ENCODE data around the gene SYCP2L.

Gene SYCP2L

DNA sequence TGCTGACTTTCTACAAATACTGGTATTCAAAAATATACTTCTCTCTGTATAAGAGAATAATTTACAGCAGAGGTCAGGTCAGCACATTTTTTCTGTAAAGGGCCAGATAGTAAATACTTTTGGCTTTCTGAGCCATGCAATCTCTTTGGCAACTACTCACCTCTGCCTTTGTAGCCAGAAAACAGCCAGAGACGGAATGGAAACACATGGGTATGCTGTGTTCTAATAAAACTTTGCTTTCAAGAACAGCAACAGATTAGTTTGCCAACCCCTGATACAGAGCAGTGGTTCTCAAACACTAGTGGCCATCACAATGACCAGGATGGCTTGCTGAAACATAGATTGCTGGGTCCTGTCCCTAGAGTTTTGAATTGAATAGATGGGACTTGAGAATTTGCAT is 46.3 kb downstream of the SYCP2L start:
- DNase-seq (ENCODE audit: insufficient read length), result no peak
- FAIRE-seq, result no peak
- TF ChIP-seq TAF1 (IDR thresholded peaks at IDR 0.05; ENCODE audit: borderline replicate concordance, low read depth, low read length), result no peak
- no peak for TF ChIP-seq POLR2A (IDR thresholded peaks at IDR 0.05; ENCODE audit: low read depth, low read length)
- no peak for TF ChIP-seq POLR2AphosphoS5 (IDR thresholded peaks at IDR 0.05; ENCODE audit: low read depth, low read length)

DNA sequence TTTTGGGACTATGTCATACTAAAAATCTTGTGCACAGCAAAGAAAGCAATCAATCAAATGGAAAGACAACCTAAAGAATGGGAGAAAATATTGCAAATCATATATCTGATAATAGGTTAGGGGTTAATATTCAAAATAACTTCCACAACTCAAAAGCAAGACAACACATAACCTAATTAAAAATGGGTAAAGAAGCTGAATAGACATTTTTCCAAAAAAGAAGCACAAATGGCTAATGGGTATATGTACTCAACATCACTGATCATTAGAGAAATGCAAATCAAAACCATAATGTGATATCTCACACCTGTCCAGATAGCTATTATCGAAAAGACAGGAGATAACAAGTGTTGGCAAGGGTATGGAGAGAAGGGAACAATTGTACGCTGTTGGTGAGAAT is 53.0 kb downstream of the SYCP2L start:
- no peak for FAIRE-seq
- no peak for DNase-seq (ENCODE audit: insufficient read length)

DNA sequence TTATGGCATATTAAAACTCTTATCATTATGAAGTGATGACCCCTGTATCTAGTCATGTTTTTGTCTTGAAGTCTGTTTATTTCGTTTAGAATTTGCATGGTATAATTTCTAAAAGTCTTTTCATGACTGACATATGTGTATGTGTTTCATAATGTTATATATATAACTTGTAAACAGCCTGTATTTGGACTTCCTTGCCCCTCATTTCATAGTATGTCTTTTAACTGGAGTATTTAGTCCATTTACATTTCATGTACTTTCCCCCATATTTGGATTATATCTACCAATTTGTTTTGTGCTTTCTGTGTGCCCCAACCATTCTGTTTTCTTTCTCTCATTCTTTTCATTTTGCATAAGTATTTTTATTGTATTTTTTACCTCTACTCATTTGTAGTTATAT is 59.0 kb downstream of the SYCP2L start:
- FAIRE-seq (no peak), DNase-seq (ENCODE audit: insufficient read length) (no peak)
- TF ChIP-seq POLR2A (IDR thresholded peaks at IDR 0.05; ENCODE audit: low read depth, low read length) (no peak), TAF1 (IDR thresholded peaks at IDR 0.05; ENCODE audit: borderline replicate concordance, low read depth, low read length) (no peak), POLR2AphosphoS5 (IDR thresholded peaks at IDR 0.05; ENCODE audit: low read depth, low read length) (no peak)

More for the DNA sequence above, 53.0 kb downstream of the SYCP2L start:
- TF ChIP-seq POLR2AphosphoS5 (IDR thresholded peaks at IDR 0.05; ENCODE audit: low read depth, low read length), result no peak
- no peak for TF ChIP-seq TAF1 (IDR thresholded peaks at IDR 0.05; ENCODE audit: borderline replicate concordance, low read depth, low read length)
- TF ChIP-seq POLR2A (IDR thresholded peaks at IDR 0.05; ENCODE audit: low read depth, low read length), result no peak

DNA sequence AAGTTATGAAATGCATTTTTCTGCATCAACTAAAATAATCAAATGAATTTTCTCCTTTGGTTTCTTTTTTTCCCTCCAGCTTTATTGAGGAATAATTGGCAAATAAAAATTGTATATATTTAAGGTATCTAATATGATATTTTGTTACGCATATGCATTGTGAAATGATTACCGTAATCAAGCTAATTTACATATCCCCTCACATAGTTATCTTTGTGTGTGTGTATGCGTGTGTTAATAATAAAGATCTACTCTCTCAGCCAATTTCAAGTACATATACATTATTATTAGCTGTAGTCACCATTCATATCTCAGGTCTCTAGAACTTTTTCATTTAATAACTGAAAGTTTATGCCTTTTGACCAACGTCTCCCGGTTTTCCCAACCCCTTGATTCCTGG is 61.1 kb downstream of the SYCP2L start:
- no peak for FAIRE-seq
- DNase-seq (ENCODE audit: insufficient read length), result no peak
- TF ChIP-seq POLR2A (IDR thresholded peaks at IDR 0.05; ENCODE audit: low read depth, low read length) (no peak), TAF1 (IDR thresholded peaks at IDR 0.05; ENCODE audit: borderline replicate concordance, low read depth, low read length) (no peak), POLR2AphosphoS5 (IDR thresholded peaks at IDR 0.05; ENCODE audit: low read depth, low read length) (no peak)

DNA sequence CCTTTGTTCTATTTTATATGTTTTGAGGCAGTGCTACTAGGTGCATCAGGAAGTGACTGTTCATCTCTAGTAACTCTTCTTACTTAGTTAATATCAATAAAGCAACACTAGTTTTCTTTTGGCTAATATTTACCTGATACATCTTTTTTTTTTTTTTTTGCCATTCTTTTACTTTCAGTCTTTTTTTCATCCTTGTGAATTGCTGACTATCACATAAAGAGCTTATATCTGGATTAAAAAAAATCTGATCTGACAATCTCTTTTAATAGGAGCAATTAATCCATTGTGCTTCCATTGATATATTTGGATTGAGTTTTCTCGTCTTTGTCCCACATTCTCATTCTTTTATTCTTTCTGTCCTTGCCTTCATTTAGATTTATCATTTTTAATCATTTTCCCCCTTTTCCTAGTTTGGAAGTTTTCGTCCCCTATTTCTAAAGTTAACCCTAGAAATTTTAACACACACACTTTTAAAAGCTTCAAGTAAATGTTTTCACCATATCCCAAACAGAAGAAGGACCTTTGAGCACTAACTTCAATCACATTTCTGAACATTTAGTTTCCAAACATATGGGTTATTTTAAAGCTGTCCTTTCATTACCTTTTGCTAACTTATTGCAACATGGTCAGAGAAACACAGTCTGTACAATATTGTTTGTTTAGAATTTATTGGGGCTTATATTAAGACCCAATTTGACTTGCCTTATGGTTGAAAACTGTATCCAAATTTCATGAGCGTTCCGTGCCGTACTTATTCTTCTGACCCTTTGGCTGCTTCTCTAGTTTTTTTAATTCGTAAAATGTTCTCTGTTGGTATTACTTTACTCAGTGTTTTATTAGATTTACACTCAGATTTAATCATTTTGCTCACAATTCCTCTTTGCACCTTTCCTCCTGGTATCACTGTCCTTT is 63.0 kb downstream of the SYCP2L start:
- DNase-seq (ENCODE audit: insufficient read length) (no peak), FAIRE-seq (no peak)
- TF ChIP-seq POLR2A (IDR thresholded peaks at IDR 0.05; ENCODE audit: low read depth, low read length) (no peak), POLR2AphosphoS5 (IDR thresholded peaks at IDR 0.05; ENCODE audit: low read depth, low read length) (no peak), TAF1 (IDR thresholded peaks at IDR 0.05; ENCODE audit: borderline replicate concordance, low read depth, low read length) (no peak)

DNA sequence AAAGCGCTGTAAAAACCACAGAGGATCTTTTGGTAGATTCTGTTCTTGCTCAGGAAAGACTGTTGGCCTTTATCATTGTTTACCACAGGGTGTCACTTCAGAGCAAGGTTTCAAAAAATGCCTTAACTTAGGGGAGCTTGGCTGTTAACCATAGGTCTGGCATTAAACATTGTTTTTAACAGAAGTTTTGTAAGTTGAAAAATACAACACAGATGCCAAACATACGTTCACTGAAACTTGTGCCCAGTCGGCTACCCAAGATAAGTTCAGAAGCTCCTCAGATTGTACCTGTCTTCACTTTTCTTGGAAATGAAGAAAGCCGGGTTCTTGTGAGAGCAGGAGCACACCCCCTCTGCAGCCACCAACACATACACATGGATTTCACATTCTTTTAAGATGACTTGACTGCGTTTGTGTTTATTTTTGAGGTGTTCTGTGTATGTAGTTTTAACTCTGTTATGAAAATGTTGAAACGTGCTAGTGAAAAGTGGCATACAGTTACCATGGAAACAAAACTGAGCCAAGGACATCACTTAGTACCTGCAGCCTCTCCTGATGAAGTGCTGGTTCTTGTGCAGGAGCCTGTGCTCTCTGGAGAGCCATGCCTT is 64.9 kb downstream of the SYCP2L start:
- DNase-seq (ENCODE audit: insufficient read length) (no peak), FAIRE-seq (peak; percentile 68)
- TF ChIP-seq POLR2AphosphoS5 (IDR thresholded peaks at IDR 0.05; ENCODE audit: low read depth, low read length), result no peak
- TF ChIP-seq TAF1 (IDR thresholded peaks at IDR 0.05; ENCODE audit: borderline replicate concordance, low read depth, low read length), result no peak
- no peak for TF ChIP-seq POLR2A (IDR thresholded peaks at IDR 0.05; ENCODE audit: low read depth, low read length)

DNA sequence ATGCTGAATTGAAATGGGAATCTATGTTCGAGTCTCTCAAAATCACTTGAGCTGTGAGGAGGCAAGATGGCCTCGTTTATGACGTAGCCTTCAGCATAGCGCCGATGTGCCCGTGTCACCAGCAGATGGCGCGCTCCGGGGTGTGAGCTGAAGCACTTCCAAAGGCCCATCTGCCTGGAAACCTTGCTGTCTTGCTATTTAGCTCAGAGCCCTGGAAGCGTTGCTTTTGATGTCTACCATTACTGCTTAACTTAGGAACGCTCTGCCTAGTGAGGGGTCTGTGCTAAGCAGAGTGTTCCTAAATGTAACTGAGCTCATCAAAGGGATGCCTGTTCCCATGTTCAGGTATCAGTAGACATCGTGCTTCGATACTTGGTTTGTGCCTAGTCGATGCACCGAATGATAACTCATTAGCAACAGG is 67.7 kb downstream of the SYCP2L start:
- TF ChIP-seq POLR2AphosphoS5 (IDR thresholded peaks at IDR 0.05; ENCODE audit: low read depth, low read length) (no peak), POLR2A (IDR thresholded peaks at IDR 0.05; ENCODE audit: low read depth, low read length) (no peak), TAF1 (IDR thresholded peaks at IDR 0.05; ENCODE audit: borderline replicate concordance, low read depth, low read length) (no peak)
- FAIRE-seq (peak; percentile 87), DNase-seq (ENCODE audit: insufficient read length) (peak; percentile 29)

DNA sequence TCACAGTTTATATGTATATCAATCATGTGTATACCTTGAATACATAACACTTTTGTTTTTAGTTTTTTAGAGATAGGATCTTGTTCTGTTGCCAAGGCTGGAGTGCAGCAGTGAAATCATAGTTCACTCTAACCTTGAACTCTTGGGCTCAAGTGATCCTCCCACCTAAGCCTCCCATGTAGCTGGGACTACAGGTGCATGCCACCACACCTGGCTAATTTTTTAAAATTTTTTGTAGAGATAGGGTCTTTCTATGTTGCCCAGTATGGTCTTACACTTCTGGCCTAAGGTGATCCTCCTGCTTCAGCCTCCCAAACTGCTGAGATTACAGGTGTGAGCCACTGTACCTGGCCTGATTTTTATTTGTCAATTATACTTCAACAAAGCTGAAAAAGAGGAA is 69.9 kb downstream of the SYCP2L start:
- DNase-seq (ENCODE audit: insufficient read length), result no peak
- FAIRE-seq, result no peak
- TF ChIP-seq POLR2A (IDR thresholded peaks at IDR 0.05; ENCODE audit: low read depth, low read length), result no peak
- no peak for TF ChIP-seq TAF1 (IDR thresholded peaks at IDR 0.05; ENCODE audit: borderline replicate concordance, low read depth, low read length)
- no peak for TF ChIP-seq POLR2AphosphoS5 (IDR thresholded peaks at IDR 0.05; ENCODE audit: low read depth, low read length)

DNA sequence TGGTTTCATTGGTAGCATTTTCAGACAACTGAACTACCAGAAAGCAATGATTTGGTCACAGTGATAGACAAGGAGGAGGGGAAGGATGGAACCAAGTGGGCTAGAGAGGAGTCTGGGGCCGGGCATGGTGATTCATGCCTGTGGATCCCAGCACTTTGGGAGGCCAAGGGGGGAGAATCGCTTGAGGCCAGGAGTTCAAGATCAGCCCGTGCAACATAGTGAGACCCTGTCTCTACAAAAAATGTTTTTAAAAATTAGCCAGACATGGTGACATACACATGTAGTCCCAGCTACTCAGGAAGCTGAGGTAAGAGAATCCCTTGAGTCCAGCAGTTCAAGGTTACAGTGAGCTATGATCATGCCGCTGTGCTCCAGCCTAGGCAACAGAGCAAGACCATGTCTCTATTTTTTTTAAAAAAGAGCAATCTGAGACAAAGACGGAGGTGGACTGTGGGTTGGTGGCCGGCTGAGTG is 70.6 kb downstream of the SYCP2L start:
- TF ChIP-seq POLR2A (IDR thresholded peaks at IDR 0.05; ENCODE audit: low read depth, low read length), result no peak
- TF ChIP-seq POLR2AphosphoS5 (IDR thresholded peaks at IDR 0.05; ENCODE audit: low read depth, low read length), result no peak
- no peak for TF ChIP-seq TAF1 (IDR thresholded peaks at IDR 0.05; ENCODE audit: borderline replicate concordance, low read depth, low read length)
- FAIRE-seq (no peak), DNase-seq (ENCODE audit: insufficient read length) (no peak)

DNA sequence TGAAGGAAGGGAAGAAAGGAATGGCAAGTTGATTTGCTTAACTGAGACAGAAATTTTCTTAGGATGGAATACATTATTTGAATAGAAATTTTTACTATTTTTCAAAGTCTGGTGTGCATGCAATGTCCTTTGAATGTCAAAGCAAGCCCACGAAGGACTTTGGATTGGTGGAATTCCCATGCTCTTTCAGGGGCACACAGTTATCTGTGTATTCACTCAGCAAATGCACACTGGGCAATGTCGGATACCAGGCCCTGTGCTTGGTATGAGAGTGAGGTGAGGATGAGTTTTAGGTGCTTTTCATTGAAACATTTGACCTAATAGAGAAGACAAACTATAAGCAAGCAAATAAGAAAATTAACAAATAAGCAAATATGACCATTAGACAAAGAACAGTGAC is 73.3 kb downstream of the SYCP2L start:
- DNase-seq (ENCODE audit: insufficient read length) (no peak), FAIRE-seq (no peak)
- TF ChIP-seq TAF1 (IDR thresholded peaks at IDR 0.05; ENCODE audit: borderline replicate concordance, low read depth, low read length), result no peak
- TF ChIP-seq POLR2AphosphoS5 (IDR thresholded peaks at IDR 0.05; ENCODE audit: low read depth, low read length), result no peak
- no peak for TF ChIP-seq POLR2A (IDR thresholded peaks at IDR 0.05; ENCODE audit: low read depth, low read length)

DNA sequence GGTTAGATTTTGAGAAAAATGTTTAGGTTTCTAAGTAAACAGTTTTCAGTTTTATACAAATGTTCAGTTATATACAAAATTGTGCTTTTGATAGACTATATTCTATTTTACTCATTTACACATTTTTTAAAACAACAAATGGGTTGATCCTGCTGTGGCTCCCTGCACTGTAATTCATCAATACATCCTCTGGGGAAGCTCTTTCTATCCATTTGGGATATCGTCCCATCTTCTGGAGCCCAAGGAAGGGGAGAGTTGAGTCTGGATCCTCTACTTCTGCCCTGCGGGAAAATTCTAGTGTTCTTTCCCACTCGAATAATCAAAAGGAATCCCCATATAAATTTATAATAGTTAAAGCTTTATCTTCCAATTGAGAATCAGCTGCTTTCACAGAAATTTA is 75.0 kb downstream of the SYCP2L start:
- FAIRE-seq, result no peak
- TF ChIP-seq TAF1 (IDR thresholded peaks at IDR 0.05; ENCODE audit: borderline replicate concordance, low read depth, low read length) (no peak), POLR2AphosphoS5 (IDR thresholded peaks at IDR 0.05; ENCODE audit: low read depth, low read length) (no peak), POLR2A (IDR thresholded peaks at IDR 0.05; ENCODE audit: low read depth, low read length) (no peak)
- DNase-seq (ENCODE audit: insufficient read length), result no peak

DNA sequence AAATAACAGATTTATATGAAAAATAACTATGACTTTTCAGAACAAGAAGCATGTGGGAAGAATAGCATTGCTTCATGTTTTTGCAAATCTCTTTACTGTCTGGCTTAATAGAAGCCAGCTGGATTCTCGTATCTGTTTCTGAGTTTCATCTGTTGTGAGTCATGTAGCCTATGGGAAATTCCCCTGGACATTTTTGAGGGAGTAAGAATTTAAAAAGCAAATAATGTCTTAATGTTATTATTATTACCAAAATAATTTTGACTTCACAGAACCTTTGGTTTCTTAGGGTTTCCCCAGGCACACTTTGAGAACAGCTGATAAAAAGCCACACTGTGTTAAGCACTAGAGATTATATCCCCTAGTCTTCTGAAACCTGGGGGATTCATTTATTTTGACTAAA is 75.8 kb downstream of the SYCP2L start:
- FAIRE-seq (no peak), DNase-seq (ENCODE audit: insufficient read length) (no peak)
- TF ChIP-seq POLR2AphosphoS5 (IDR thresholded peaks at IDR 0.05; ENCODE audit: low read depth, low read length), result no peak
- TF ChIP-seq POLR2A (IDR thresholded peaks at IDR 0.05; ENCODE audit: low read depth, low read length), result no peak
- no peak for TF ChIP-seq TAF1 (IDR thresholded peaks at IDR 0.05; ENCODE audit: borderline replicate concordance, low read depth, low read length)

Data from GM12892 (cell line).